Prostate gland (tissue), 2 donors: ENCODE data around the gene PLEKHA7.

Source experiments
- POLR2A ChIP-seq: fragments of 450-650 bp; IDR thresholded peaks from one replicate; pipeline ENCODE4 v1.6.1; 2016; ENCODE audit warnings: antibody characterized with exemption, mild to moderate bottlenecking
- POLR2AphosphoS5 ChIP-seq: sonication (generic); formaldehyde crosslinking; IDR thresholded peaks from one replicate; pipeline ENCODE4 v1.6.1; 2017; ENCODE audit warnings: antibody characterized with exemption
- TF ChIP-seq, protein P1 (sequence below), 4 experiments: fragments of 200-600 bp in 2 of 4; fragments of 450-650 bp in 2 of 4; sonication (generic) in 2 of 4; IDR thresholded peaks; 1 replicate in 3 of 4; 2 replicates in 1 of 4; pipeline ENCODE4 v1.5.1; 2016 to 2019; ENCODE audit warnings: antibody characterized with exemption in 4 of 4, mild to moderate bottlenecking in 2 of 4, moderate library complexity in 2 of 4

DNA sequence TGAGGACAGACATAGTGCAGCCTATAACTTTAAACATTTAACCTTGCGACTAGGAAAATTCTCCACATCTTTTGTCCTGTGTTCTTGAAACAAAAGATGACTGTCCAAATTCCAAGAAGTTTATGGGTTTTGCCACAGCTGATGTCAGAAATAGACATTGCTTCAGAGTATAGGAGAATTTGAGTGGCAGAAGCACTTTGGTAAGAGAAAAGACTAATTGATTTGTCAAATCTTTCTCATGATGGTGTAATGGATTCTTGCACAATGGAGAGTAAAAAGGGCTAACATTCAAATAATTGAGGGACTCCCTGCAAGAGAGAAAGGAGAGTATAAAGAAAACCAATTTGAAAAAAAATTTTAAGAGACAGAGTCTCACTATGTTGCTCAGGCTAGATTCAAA, 250.5 kb downstream of the PLEKHA7 start:
- TF ChIP-seq, protein P1, sequence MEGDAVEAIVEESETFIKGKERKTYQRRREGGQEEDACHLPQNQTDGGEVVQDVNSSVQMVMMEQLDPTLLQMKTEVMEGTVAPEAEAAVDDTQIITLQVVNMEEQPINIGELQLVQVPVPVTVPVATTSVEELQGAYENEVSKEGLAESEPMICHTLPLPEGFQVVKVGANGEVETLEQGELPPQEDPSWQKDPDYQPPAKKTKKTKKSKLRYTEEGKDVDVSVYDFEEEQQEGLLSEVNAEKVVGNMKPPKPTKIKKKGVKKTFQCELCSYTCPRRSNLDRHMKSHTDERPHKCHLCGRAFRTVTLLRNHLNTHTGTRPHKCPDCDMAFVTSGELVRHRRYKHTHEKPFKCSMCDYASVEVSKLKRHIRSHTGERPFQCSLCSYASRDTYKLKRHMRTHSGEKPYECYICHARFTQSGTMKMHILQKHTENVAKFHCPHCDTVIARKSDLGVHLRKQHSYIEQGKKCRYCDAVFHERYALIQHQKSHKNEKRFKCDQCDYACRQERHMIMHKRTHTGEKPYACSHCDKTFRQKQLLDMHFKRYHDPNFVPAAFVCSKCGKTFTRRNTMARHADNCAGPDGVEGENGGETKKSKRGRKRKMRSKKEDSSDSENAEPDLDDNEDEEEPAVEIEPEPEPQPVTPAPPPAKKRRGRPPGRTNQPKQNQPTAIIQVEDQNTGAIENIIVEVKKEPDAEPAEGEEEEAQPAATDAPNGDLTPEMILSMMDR (IDR thresholded peaks at IDR 0.05) = no peak
- no peak for TF ChIP-seq POLR2A
- TF ChIP-seq POLR2AphosphoS5 = no peak
